ENCODE measurements around the gene XRCC4.
"Not testable (repeated sequence)": the region's sequence is repeated elsewhere in the genome, so short reads cannot be mapped to it uniquely, and the experiment has no call there.

XRCC4 gene

DNA sequence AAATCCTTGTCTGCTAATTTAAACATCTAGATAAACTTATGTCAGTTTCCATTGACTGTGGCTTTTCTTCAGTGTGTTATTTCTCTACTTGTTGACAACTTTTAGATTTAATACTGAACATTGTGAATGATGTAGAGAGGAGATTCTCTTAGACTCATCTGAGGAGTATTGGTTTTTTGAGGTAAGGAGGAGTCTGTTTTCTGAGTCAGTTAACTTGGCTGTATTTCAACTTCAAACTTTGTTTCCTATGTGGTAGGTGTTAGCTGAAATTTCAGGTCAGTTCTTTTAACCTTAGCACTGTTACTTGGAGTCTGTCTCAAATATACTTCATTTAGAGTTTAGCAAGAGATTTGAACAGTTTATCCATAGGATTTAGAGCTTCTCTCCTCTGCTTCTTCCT is 67.9 kb downstream of the XRCC4 start:
- Histone ChIP-seq H3K27me3 (ENCODE audit: control insufficient read depth in 1 of 2, insufficient read depth in 2 of 2, low read length in 2 of 2) (no peaks in the 10 kb centered on the region), H3K9ac (ENCODE audit: low read depth in 1 of 2, low read length in 2 of 2) (no peak overlapping the region), H3K4me1 (ENCODE audit: control insufficient read depth in 1 of 2, insufficient read depth in 2 of 2, low read length in 2 of 2) (no peaks in the 10 kb centered on the region), H3K36me3 (ENCODE audit: control insufficient read depth in 1 of 2, insufficient read depth in 2 of 2, low read length in 2 of 2) (no peaks in the 10 kb centered on the region), H3K4me3 (ENCODE audit: low read depth in 1 of 2, low read length in 2 of 2) (no peak overlapping the region), H3K27ac (ENCODE audit: low read depth, low read length) (no peak overlapping the region), H3K9me3 (ENCODE audit: control insufficient read depth in 1 of 2, low read length in 2 of 2) (no peaks in the 10 kb centered on the region)

DNA sequence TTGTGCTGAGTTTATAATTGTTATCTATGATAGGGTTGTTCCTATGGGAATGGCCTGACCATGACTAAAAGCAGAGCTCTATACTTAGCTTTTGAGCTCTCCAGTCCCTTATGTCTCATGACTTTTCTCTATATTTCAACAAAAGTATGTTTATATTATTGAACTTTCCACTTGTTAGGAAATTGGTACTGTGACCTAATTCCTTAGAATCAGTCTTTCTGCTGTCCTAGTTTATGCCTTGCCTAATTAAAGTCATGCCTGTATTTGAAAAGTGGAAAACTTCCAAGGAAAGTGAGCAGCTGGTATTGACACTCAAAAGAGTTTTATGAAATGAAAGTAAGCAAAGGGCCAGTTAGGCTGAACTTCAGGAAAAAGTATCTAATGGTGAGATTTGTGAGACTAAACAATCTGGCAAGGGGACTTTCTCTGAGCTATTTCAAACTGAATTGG is 68.6 kb downstream of the XRCC4 start:
- no peaks in the 10 kb centered on the region for H3K4me1 ChIP-seq (ENCODE audit: control insufficient read depth in 1 of 2, insufficient read depth in 2 of 2, low read length in 2 of 2)
- no peak overlapping the region for H3K27ac ChIP-seq (ENCODE audit: low read depth, low read length)
- no peaks in the 10 kb centered on the region for H3K36me3 ChIP-seq (ENCODE audit: control insufficient read depth in 1 of 2, insufficient read depth in 2 of 2, low read length in 2 of 2)
- no peaks in the 10 kb centered on the region for H3K27me3 ChIP-seq (ENCODE audit: control insufficient read depth in 1 of 2, insufficient read depth in 2 of 2, low read length in 2 of 2)
- no peak overlapping the region for H3K9ac ChIP-seq (ENCODE audit: low read depth in 1 of 2, low read length in 2 of 2)
- H3K4me3 ChIP-seq (ENCODE audit: low read depth in 1 of 2, low read length in 2 of 2) = no peak overlapping the region
- no peaks in the 10 kb centered on the region for H3K9me3 ChIP-seq (ENCODE audit: control insufficient read depth in 1 of 2, low read length in 2 of 2)

DNA sequence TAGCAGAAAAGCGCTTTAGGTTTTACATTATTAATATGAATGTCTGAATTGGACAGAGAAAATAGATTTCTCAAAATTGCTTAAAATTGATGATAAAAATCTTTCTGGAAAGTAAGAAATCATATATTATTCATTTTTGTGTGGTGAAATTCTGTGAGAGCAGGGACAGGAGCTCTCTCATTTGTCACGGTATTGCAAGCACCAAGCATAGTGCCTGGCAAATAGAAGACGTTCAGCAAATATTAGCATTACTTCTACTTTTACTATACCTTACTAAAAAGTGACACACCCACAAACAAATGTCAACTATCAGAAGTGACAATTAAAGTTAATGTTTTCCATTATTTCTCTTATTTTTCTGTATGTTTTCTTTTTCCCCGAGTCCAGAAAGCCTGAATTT is 69.1 kb downstream of the XRCC4 start:
- Histone ChIP-seq H3K36me3 (ENCODE audit: control insufficient read depth in 1 of 2, insufficient read depth in 2 of 2, low read length in 2 of 2) (no peaks in the 10 kb centered on the region), H3K27ac (ENCODE audit: low read depth, low read length) (no peak overlapping the region), H3K9ac (ENCODE audit: low read depth in 1 of 2, low read length in 2 of 2) (no peak overlapping the region)

DNA sequence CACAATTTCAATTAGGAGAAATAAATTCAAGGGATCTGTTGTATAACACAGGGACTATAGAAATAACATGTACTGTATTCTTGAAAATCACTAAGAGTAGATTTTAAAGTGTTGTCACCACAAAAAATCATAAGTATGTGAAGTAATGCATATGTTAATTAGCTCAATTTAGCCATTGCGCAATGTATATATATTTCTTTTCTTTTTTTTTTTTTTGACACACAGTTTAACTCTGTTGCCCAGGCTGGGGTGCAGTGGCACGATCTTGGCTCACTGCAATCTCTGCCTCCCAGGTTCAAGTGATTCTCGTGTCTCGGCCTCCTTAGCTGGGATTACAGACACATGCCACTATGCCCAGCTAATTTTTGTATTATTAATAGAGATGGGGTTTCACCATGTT is 70.2 kb downstream of the XRCC4 start:
- Histone ChIP-seq H3K27ac (ENCODE audit: low read depth, low read length) (no peak overlapping the region), H3K4me3 (ENCODE audit: low read depth in 1 of 2, low read length in 2 of 2) (no peak overlapping the region), H3K4me1 (ENCODE audit: control insufficient read depth in 1 of 2, insufficient read depth in 2 of 2, low read length in 2 of 2) (no peaks in the 10 kb centered on the region), H3K27me3 (ENCODE audit: control insufficient read depth in 1 of 2, insufficient read depth in 2 of 2, low read length in 2 of 2) (no peaks in the 10 kb centered on the region), H3K9ac (ENCODE audit: low read depth in 1 of 2, low read length in 2 of 2) (no peak overlapping the region), H3K9me3 (ENCODE audit: control insufficient read depth in 1 of 2, low read length in 2 of 2) (no peaks in the 10 kb centered on the region), H3K36me3 (ENCODE audit: control insufficient read depth in 1 of 2, insufficient read depth in 2 of 2, low read length in 2 of 2) (no peaks in the 10 kb centered on the region)

More for the DNA sequence above, 69.1 kb downstream of the XRCC4 start:
- Histone ChIP-seq H3K9me3 (ENCODE audit: control insufficient read depth in 1 of 2, low read length in 2 of 2) (no peaks in the 10 kb centered on the region), H3K4me1 (ENCODE audit: control insufficient read depth in 1 of 2, insufficient read depth in 2 of 2, low read length in 2 of 2) (no peaks in the 10 kb centered on the region), H3K4me3 (ENCODE audit: low read depth in 1 of 2, low read length in 2 of 2) (no peak overlapping the region), H3K27me3 (ENCODE audit: control insufficient read depth in 1 of 2, insufficient read depth in 2 of 2, low read length in 2 of 2) (no peaks in the 10 kb centered on the region)

DNA sequence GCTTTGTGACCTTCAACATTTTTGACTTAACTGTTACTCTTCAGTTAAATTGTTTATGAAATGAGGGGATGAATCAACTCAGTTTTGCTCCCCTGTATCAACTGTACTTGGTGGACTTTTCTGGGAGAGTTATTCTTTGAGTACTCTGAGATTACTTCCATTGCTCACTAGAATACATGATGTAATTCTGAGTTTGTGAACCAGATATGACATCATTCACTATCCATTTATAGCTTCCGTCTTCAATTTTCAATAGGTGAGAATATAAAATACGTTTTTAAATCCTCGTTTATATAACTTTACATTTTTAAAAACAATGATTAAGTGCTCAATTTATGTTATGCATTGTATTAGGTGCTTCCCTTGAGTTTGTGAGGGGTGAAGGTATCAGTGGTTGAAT is 71.0 kb downstream of the XRCC4 start:
- H3K4me3 ChIP-seq (ENCODE audit: low read depth in 1 of 2, low read length in 2 of 2) = no peak overlapping the region
- H3K27me3 ChIP-seq (ENCODE audit: control insufficient read depth in 1 of 2, insufficient read depth in 2 of 2, low read length in 2 of 2) = no peaks in the 10 kb centered on the region
- H3K36me3 ChIP-seq (ENCODE audit: control insufficient read depth in 1 of 2, insufficient read depth in 2 of 2, low read length in 2 of 2) = no peaks in the 10 kb centered on the region
- H3K9ac ChIP-seq (ENCODE audit: low read depth in 1 of 2, low read length in 2 of 2) = no peak overlapping the region
- no peaks in the 10 kb centered on the region for H3K4me1 ChIP-seq (ENCODE audit: control insufficient read depth in 1 of 2, insufficient read depth in 2 of 2, low read length in 2 of 2)
- H3K27ac ChIP-seq (ENCODE audit: low read depth, low read length) = no peak overlapping the region
- H3K9me3 ChIP-seq (ENCODE audit: control insufficient read depth in 1 of 2, low read length in 2 of 2) = no peaks in the 10 kb centered on the region

DNA sequence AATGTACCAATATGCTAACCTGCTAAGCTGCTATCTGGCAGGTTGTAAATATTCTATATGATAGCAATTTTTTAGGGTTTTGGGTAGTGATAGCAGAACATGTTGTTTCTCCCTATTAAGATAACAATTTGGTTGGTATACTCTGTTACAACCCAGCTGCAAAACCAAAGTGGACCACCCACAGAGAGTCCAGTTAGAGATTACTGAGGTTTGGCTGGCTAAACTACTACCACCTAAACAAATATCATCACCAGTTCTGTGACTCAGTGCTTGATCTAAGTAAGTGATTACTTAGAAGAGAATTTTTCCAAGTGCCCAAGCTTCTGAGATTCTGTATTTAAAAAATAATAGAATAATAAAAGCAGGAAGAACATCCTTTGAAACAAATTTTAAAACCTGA is 72.3 kb downstream of the XRCC4 start:
- H3K4me3 ChIP-seq (ENCODE audit: low read depth in 1 of 2, low read length in 2 of 2) = no peak overlapping the region
- no peaks in the 10 kb centered on the region for H3K4me1 ChIP-seq (ENCODE audit: control insufficient read depth in 1 of 2, insufficient read depth in 2 of 2, low read length in 2 of 2)
- H3K27ac ChIP-seq (ENCODE audit: low read depth, low read length) = no peak overlapping the region
- H3K9ac ChIP-seq (ENCODE audit: low read depth in 1 of 2, low read length in 2 of 2) = no peak overlapping the region
- H3K9me3 ChIP-seq (ENCODE audit: control insufficient read depth in 1 of 2, low read length in 2 of 2) = no peaks in the 10 kb centered on the region
- no peaks in the 10 kb centered on the region for H3K36me3 ChIP-seq (ENCODE audit: control insufficient read depth in 1 of 2, insufficient read depth in 2 of 2, low read length in 2 of 2)
- no peaks in the 10 kb centered on the region for H3K27me3 ChIP-seq (ENCODE audit: control insufficient read depth in 1 of 2, insufficient read depth in 2 of 2, low read length in 2 of 2)

DNA sequence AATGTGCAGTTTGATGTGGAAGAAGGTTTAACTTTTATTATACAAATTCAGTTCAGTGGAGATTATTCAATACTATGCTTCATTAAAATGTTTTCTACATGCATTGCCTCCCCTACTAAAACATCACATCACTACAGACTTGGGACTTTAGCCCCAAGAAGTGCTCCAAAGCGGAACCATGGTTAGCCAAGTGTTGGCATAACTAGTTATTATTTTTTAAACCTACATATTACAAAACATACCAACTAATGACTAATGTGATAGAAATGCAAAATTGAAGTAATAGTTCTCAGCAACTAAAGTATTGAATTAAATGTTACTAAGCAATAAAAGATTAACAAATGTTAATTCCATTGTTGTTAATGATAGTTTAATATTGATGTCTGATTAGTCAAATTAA is 74.5 kb downstream of the XRCC4 start:
- no peak overlapping the region for H3K4me3 ChIP-seq (ENCODE audit: low read depth in 1 of 2, low read length in 2 of 2)
- H3K9ac ChIP-seq (ENCODE audit: low read depth in 1 of 2, low read length in 2 of 2) = no peak overlapping the region
- no peaks in the 10 kb centered on the region for H3K9me3 ChIP-seq (ENCODE audit: control insufficient read depth in 1 of 2, low read length in 2 of 2)

DNA sequence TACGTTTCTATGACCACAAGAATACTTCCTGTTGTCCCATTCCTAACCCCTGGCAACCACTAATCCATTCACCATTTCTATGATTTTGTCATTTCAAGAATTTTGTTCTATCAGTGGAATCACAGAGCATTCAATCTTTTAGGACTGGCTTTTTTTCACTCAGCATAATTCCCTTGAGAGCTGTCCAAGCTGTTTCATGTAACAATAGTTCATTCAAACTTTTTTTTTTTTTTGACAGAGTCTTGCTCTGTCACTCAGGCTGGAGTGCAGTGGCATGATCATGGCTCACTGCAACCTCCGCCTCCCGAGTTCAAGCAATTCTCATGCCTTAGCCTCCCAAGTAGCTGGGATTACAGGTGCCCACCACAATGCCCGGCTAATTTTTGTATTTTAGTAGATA is 75.6 kb downstream of the XRCC4 start:
- not testable (repeated sequence) for H3K36me3 ChIP-seq (ENCODE audit: control insufficient read depth in 1 of 2, insufficient read depth in 2 of 2, low read length in 2 of 2); H3K4me1 ChIP-seq (ENCODE audit: control insufficient read depth in 1 of 2, insufficient read depth in 2 of 2, low read length in 2 of 2); H3K27me3 ChIP-seq (ENCODE audit: control insufficient read depth in 1 of 2, insufficient read depth in 2 of 2, low read length in 2 of 2); H3K9ac ChIP-seq (ENCODE audit: low read depth in 1 of 2, low read length in 2 of 2); H3K4me3 ChIP-seq (ENCODE audit: low read depth in 1 of 2, low read length in 2 of 2); H3K9me3 ChIP-seq (ENCODE audit: control insufficient read depth in 1 of 2, low read length in 2 of 2); H3K27ac ChIP-seq (ENCODE audit: low read depth, low read length)

More for the DNA sequence above, 74.5 kb downstream of the XRCC4 start:
- Histone ChIP-seq H3K36me3 (ENCODE audit: control insufficient read depth in 1 of 2, insufficient read depth in 2 of 2, low read length in 2 of 2) (no peaks in the 10 kb centered on the region), H3K27ac (ENCODE audit: low read depth, low read length) (no peak overlapping the region), H3K4me1 (ENCODE audit: control insufficient read depth in 1 of 2, insufficient read depth in 2 of 2, low read length in 2 of 2) (no peaks in the 10 kb centered on the region), H3K27me3 (ENCODE audit: control insufficient read depth in 1 of 2, insufficient read depth in 2 of 2, low read length in 2 of 2) (no peaks in the 10 kb centered on the region)

DNA sequence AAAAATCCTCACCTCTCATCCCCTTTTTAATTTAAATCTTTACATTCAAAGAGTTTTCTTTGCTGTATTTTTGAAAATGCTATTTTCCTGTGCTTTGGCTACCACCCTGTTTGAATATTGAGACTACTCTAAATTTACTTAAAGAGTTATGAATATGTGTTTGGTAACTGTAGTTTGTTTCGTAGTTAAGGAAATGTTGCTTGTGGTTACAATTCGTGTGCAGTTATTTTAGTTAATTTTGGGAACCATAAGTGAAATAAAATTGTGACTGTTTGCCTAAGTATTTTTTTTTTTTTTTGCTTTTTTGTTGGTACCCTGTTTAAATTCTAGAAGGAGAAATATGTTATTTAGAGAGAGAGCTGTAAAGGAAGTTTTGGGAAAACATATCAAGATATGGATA is 78.7 kb downstream of the XRCC4 start:
- H3K9ac ChIP-seq (ENCODE audit: low read depth in 1 of 2, low read length in 2 of 2) = no peak overlapping the region

DNA sequence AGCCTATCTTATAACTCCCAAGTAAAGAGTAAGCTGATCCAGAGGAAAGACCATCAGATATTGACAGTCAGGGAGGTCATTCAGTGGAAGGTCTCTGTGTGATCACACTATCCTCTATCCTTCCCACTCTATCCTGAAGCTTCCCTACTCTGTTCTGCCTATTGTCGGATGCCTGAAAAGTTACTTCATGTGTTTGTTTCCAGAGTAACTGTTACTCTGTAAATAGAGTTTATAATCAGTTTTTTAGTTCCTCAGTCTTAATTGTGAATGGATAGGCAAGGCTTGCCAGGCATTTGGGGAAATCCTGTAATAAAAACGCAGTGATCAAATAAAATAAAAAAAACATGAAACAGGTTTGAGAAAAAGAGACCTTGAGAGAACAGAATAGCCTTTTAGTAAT is 79.8 kb downstream of the XRCC4 start:
- Histone ChIP-seq H3K9ac (ENCODE audit: low read depth in 1 of 2, low read length in 2 of 2) (no peak overlapping the region), H3K9me3 (ENCODE audit: control insufficient read depth in 1 of 2, low read length in 2 of 2) (no peaks in the 10 kb centered on the region), H3K27me3 (ENCODE audit: control insufficient read depth in 1 of 2, insufficient read depth in 2 of 2, low read length in 2 of 2) (no peaks in the 10 kb centered on the region), H3K4me3 (ENCODE audit: low read depth in 1 of 2, low read length in 2 of 2) (no peak overlapping the region), H3K4me1 (ENCODE audit: control insufficient read depth in 1 of 2, insufficient read depth in 2 of 2, low read length in 2 of 2) (no peaks in the 10 kb centered on the region), H3K27ac (ENCODE audit: low read depth, low read length) (no peak overlapping the region), H3K36me3 (ENCODE audit: control insufficient read depth in 1 of 2, insufficient read depth in 2 of 2, low read length in 2 of 2) (no peaks in the 10 kb centered on the region)

More for the DNA sequence above, 78.7 kb downstream of the XRCC4 start:
- Histone ChIP-seq H3K4me1 (ENCODE audit: control insufficient read depth in 1 of 2, insufficient read depth in 2 of 2, low read length in 2 of 2) (no peaks in the 10 kb centered on the region), H3K27ac (ENCODE audit: low read depth, low read length) (no peak overlapping the region), H3K27me3 (ENCODE audit: control insufficient read depth in 1 of 2, insufficient read depth in 2 of 2, low read length in 2 of 2) (no peaks in the 10 kb centered on the region), H3K36me3 (ENCODE audit: control insufficient read depth in 1 of 2, insufficient read depth in 2 of 2, low read length in 2 of 2) (no peaks in the 10 kb centered on the region), H3K9me3 (ENCODE audit: control insufficient read depth in 1 of 2, low read length in 2 of 2) (no peaks in the 10 kb centered on the region), H3K4me3 (ENCODE audit: low read depth in 1 of 2, low read length in 2 of 2) (no peak overlapping the region)

DNA sequence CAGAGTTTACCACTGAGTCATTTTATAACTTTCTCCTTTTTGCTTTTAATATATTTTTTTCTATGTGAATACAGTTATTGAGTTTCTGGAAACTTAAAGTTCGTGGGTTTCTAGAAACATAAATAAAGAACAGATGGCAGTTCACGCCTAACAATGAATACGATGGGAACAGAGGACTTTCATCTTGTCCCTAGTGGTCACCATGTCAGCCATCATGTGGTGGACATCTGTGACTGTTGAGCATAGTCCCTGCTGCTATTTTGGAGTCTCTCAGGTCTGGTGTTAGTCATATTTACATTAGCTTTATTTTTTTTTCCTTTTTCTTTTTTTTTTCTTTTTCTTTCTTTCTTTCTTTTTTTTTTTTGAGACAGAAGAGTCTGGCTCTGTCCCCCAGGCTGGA is 85.3 kb downstream of the XRCC4 start:
- Histone ChIP-seq H3K4me1 (ENCODE audit: control insufficient read depth in 1 of 2, insufficient read depth in 2 of 2, low read length in 2 of 2) (no peaks in the 10 kb centered on the region), H3K36me3 (ENCODE audit: control insufficient read depth in 1 of 2, insufficient read depth in 2 of 2, low read length in 2 of 2) (no peaks in the 10 kb centered on the region), H3K27me3 (ENCODE audit: control insufficient read depth in 1 of 2, insufficient read depth in 2 of 2, low read length in 2 of 2) (no peaks in the 10 kb centered on the region), H3K4me3 (ENCODE audit: low read depth in 1 of 2, low read length in 2 of 2) (no peak overlapping the region), H3K9me3 (ENCODE audit: control insufficient read depth in 1 of 2, low read length in 2 of 2) (no peaks in the 10 kb centered on the region), H3K9ac (ENCODE audit: low read depth in 1 of 2, low read length in 2 of 2) (no peak overlapping the region), H3K27ac (ENCODE audit: low read depth, low read length) (no peak overlapping the region)
